H1 (cell line): Measurements from ENCODE around the gene PCGF6. TPM values are rescaled to one million over a fixed set of nuclear protein-coding genes. Genes with fewer than 3 reads are reported as not detected.

Source experiments
- CTCF ChIA-PET: fragments of 300-600 bp; sonication (Branson Sonifier 250); formaldehyde crosslinking; loops from one replicate; lab custom pipeline; 2021; ENCODE audit not compliant: partially characterized antibody; lab: Charles Lee
- POLR2A ChIA-PET: fragments of 300-600 bp; sonication (Branson Sonifier 250); formaldehyde crosslinking; loops from one replicate; lab custom pipeline; 2021; ENCODE audit warnings: inconsistent platforms; ENCODE audit not compliant: partially characterized antibody; lab: Charles Lee
- DNase-seq, 2 experiments: peaks; one replicate each; pipeline versions ENCODE4 v3.0.0 to v3.0.0-alpha.2; 2010 to 2022; ENCODE audit warnings: low spot score in 2 of 2, low read depth in 1 of 2, mixed read lengths in 1 of 2
- FAIRE-seq: peaks from 2 replicates; lab custom pipeline; 2011; peaks lifted over from hg19 to GRCh38; lab: Jason Lieb, UNC
- H2AFZ ChIP-seq: 2 replicates; pipeline ENCODE4 v1.8.1; 2012; ENCODE audit warnings: low read length, inconsistent platforms
- H2AK5ac ChIP-seq: 2 replicates; pipeline ENCODE4 v1.6.1; 2013; ENCODE audit warnings: low read depth, low read length
- H2BK120ac ChIP-seq: replicated peaks from 2 replicates; pipeline ENCODE3; 2013; ENCODE audit warnings: low read depth, low read length, inconsistent platforms
- H2BK12ac ChIP-seq: 2 replicates; pipeline ENCODE4 v1.6.1; 2013; ENCODE audit warnings: low read depth, low read length
- H2BK15ac ChIP-seq: 2 replicates; pipeline ENCODE4 v1.6.1; 2013; ENCODE audit warnings: low read length
- H2BK20ac ChIP-seq: 2 replicates; pipeline ENCODE4 v1.6.1; 2013; ENCODE audit warnings: low read length
- H2BK5ac ChIP-seq: 2 replicates; pipeline ENCODE4 v1.6.1; 2013; ENCODE audit warnings: low read depth, low read length
- H3K14ac ChIP-seq: 2 replicates; pipeline ENCODE4 v1.6.1; 2013; ENCODE audit warnings: inconsistent platforms; ENCODE audit not compliant: insufficient read length
- H3K18ac ChIP-seq: 2 replicates; pipeline ENCODE4 v1.6.1; 2013; ENCODE audit warnings: low read length; ENCODE audit errors: extremely low read depth
- H3K23ac ChIP-seq: 2 replicates; pipeline ENCODE4 v1.6.1; 2013; ENCODE audit warnings: inconsistent platforms; ENCODE audit not compliant: insufficient read length
- H3K23me2 ChIP-seq: 2 replicates; pipeline ENCODE4 v1.6.1; 2013; ENCODE audit warnings: low read depth, low read length
- H3K27ac ChIP-seq: 2 replicates; pipeline ENCODE4 v1.6.1; 2011; ENCODE audit warnings: low read depth, low read length, inconsistent platforms
- H3K27me3 ChIP-seq, 4 experiments: replicated peaks in 1 of 4; 1 replicate in 1 of 4; 2 replicates in 3 of 4; pipeline versions ENCODE4 v1.6.1 to v1.8.1; 2011 to 2013; ENCODE audit warnings: low read length in 3 of 4, mild to moderate bottlenecking in 3 of 4, inconsistent platforms in 2 of 4, mixed read lengths in 2 of 4, moderate library complexity in 1 of 4; ENCODE audit not compliant: control insufficient read depth in 3 of 4, insufficient read depth in 3 of 4; ENCODE audit errors: extremely low read depth in 1 of 4
- H3K36me3 ChIP-seq, 4 experiments: 2 replicates each; pipeline versions ENCODE4 v1.6.1 to v1.8.1; 2011 to 2013; ENCODE audit warnings: mild to moderate bottlenecking in 4 of 4, low read length in 3 of 4, moderate library complexity in 2 of 4, control low read depth in 1 of 4, inconsistent platforms in 1 of 4; ENCODE audit not compliant: insufficient read depth in 4 of 4, control insufficient read depth in 2 of 4
- H3K4ac ChIP-seq: replicated peaks from 2 replicates; pipeline ENCODE3; 2013; ENCODE audit warnings: low read length, low read depth, mixed read lengths, inconsistent platforms; ENCODE audit not compliant: insufficient read length
- H3K4me1 ChIP-seq, 4 experiments: replicated peaks in 1 of 4; 1 replicate in 1 of 4; 2 replicates in 3 of 4; pipeline versions ENCODE4 v1.6.1 to v1.8.1; 2011 to 2013; ENCODE audit warnings: low read length in 3 of 4, inconsistent platforms in 2 of 4, mixed read lengths in 1 of 4; ENCODE audit not compliant: insufficient read depth in 4 of 4, control insufficient read depth in 3 of 4
- H3K4me2 ChIP-seq, 2 experiments: 2 replicates each; pipeline versions ENCODE4 v1.6.1 to v1.8.1; 2011 to 2013; ENCODE audit warnings: low read depth in 2 of 2, low read length in 2 of 2, control low read depth in 1 of 2, inconsistent platforms in 1 of 2, mild to moderate bottlenecking in 1 of 2; ENCODE audit not compliant: insufficient read depth in 1 of 2
- H3K4me3 ChIP-seq, 4 experiments: fragments of 200-600, 300-600 bp in 1 of 4; sonication (generic), shearing (Covaris generic), sonication (Bioruptor Twin) in 1 of 4; 2 replicates each; pipeline versions ENCODE4 v1.5.1 to v1.8.1; 2011 to 2016; ENCODE audit warnings: low read length in 4 of 4, low read depth in 3 of 4, control low read depth in 2 of 4, inconsistent platforms in 2 of 4, mild to moderate bottlenecking in 2 of 4, mixed read lengths in 1 of 4, moderate library complexity in 1 of 4; ENCODE audit not compliant: insufficient read depth in 2 of 4; ENCODE audit errors: extremely low read depth in 1 of 4
- H3K56ac ChIP-seq: replicated peaks from 2 replicates; pipeline ENCODE3; 2013; ENCODE audit warnings: low read depth, mild to moderate bottlenecking, mixed read lengths, low read length, inconsistent platforms; ENCODE audit not compliant: insufficient read length
- H3K79me1 ChIP-seq: 2 replicates; pipeline ENCODE4 v1.6.1; 2013; ENCODE audit warnings: low read depth, low read length, control low read depth
- H3K79me2 ChIP-seq, 2 experiments: 2 replicates each; pipeline versions ENCODE4 v1.6.1 to v1.8.1; 2012 to 2013; ENCODE audit warnings: low read length in 2 of 2, mild to moderate bottlenecking in 2 of 2, inconsistent platforms in 1 of 2; ENCODE audit not compliant: insufficient read depth in 2 of 2, control insufficient read depth in 1 of 2
- H3K9ac ChIP-seq, 4 experiments: replicated peaks in 1 of 4; 1 replicate in 1 of 4; 2 replicates in 3 of 4; pipeline versions ENCODE4 v1.6.1 to v1.8.1; 2011 to 2013; ENCODE audit warnings: low read depth in 3 of 4, low read length in 3 of 4, control low read depth in 2 of 4, mild to moderate bottlenecking in 2 of 4, moderate library complexity in 2 of 4, inconsistent platforms in 1 of 4; ENCODE audit errors: extremely low read depth in 1 of 4
- H3K9me3 ChIP-seq, 2 experiments: 2 replicates each; pipeline versions ENCODE4 v1.6.1 to v1.8.1; 2012 to 2013; ENCODE audit warnings: mild to moderate bottlenecking in 2 of 2, moderate library complexity in 2 of 2, control low read depth in 1 of 2, inconsistent platforms in 1 of 2, low read depth in 1 of 2, low read length in 1 of 2, mixed read lengths in 1 of 2; ENCODE audit not compliant: insufficient read depth in 2 of 2
- H4K20me1 ChIP-seq, 2 experiments: replicated peaks in 1 of 2; 2 replicates each; pipeline versions ENCODE3 to v1.8.1; 2011 to 2013; ENCODE audit warnings: inconsistent platforms in 2 of 2, low read length in 2 of 2, mild to moderate bottlenecking in 1 of 2; ENCODE audit not compliant: insufficient read depth in 2 of 2, control insufficient read depth in 1 of 2
- H4K5ac ChIP-seq: 2 replicates; pipeline ENCODE4 v1.6.1; 2013; ENCODE audit warnings: low read length, low read depth, mixed read lengths, inconsistent platforms; ENCODE audit not compliant: insufficient read length
- H4K8ac ChIP-seq: 2 replicates; pipeline ENCODE4 v1.8.0; 2013; ENCODE audit warnings: mild to moderate bottlenecking, moderate library complexity, low read length, inconsistent platforms; ENCODE audit not compliant: insufficient read depth; ENCODE audit errors: extremely low read depth
- H4K91ac ChIP-seq: replicated peaks from 2 replicates; pipeline ENCODE3; 2013; ENCODE audit warnings: low read length, mixed read lengths, inconsistent platforms; ENCODE audit not compliant: insufficient read length
- ATF3 ChIP-seq: IDR thresholded peaks from 2 replicates; pipeline ENCODE4 v1.6.1; 2011; ENCODE audit warnings: low read depth, mild to moderate bottlenecking, low read length; ENCODE audit not compliant: insufficient read depth
- CBX5 ChIP-seq: fragments of 300-800, 300-1000 bp; sonication (generic); IDR thresholded peaks from 2 replicates; pipeline ENCODE4 v1.7.1; 2016; ENCODE audit warnings: antibody characterized with exemption, low read length, low read depth
- HDAC2 ChIP-seq, 2 experiments: fragments of 300-600 bp in 1 of 2; sonication (generic) in 1 of 2; IDR thresholded peaks; 2 replicates each; pipeline ENCODE4 v1.6.1; 2011 to 2012; ENCODE audit warnings: low read depth in 2 of 2, low read length in 2 of 2, mild to moderate bottlenecking in 2 of 2, moderate library complexity in 2 of 2, borderline replicate concordance in 1 of 2, inconsistent platforms in 1 of 2
- MAX ChIP-seq: IDR thresholded peaks from 2 replicates; pipeline ENCODE4 v1.6.1; 2012; ENCODE audit warnings: inconsistent platforms
- SP2 ChIP-seq: IDR thresholded peaks from 2 replicates; pipeline ENCODE4 v1.6.1; 2012; ENCODE audit warnings: mild to moderate bottlenecking, low read length, inconsistent platforms
- WGBS, 2 experiments: shearing (Covaris generic) in 1 of 2; methylation state at CpG; one replicate each; pipeline versions ENCODE4 v1.1.6 to v1.1.7; 2013 to 2015; ENCODE audit warnings: low lambda C conversion rate in 2 of 2, mixed read lengths in 2 of 2, inconsistent platforms in 1 of 2, low coverage in 1 of 2, missing lambda C conversion rate in 1 of 2; ENCODE audit not compliant: insufficient replicate concordance in 2 of 2, insufficient coverage in 1 of 2, insufficient read length in 1 of 2; ENCODE audit errors: extremely low coverage in 1 of 2, missing lambda C conversion rate in 1 of 2; 5-methylcytosine and 5-hydroxymethylcytosine counted together
- polyA plus RNA-seq, 7 experiments: library from polyadenylated mRNA; depleted of rRNA in 3 of 7; stranded (reverse) in 5 of 7; unstranded in 2 of 7; fragments of >200 nt in 5 of 7; fragments of 200-250 nt in 2 of 7; gene quantifications; 1 replicate in 5 of 7; 2 replicates in 1 of 7; 4 replicates in 1 of 7; pipeline versions ENCODE4 v1.2.1 to v1.2.3, GENCODE V29; 2011 to 2013; ENCODE audit warnings: missing spikeins in 2 of 7, mixed read lengths in 2 of 7
- total RNA-seq: library from RNA; stranded (reverse); fragmentation: NEBNext Ultra II Directional; extraction: Animal tissue kit (Norgen Biotek cat#: 25700); gene quantifications from 2 replicates; pipeline ENCODE4 v1.2.1, GENCODE V29; 2021
- TF ChIP-seq, protein P1 (sequence below): IDR thresholded peaks from 2 replicates; pipeline ENCODE4 v1.6.1; 2012; ENCODE audit warnings: inconsistent platforms

The PCGF6 gene
- total and polyA plus RNA-seq, 2 of the 8 experiments (the other 6 are each of a cell fraction or from before 2014, with no cell fraction given) = 6.9 to 18.6 TPM

GRCh38 chr10:103256613-103257012, 94.3 kb downstream of the PCGF6 start:
- Histone ChIP-seq H3K27ac (no peak overlapping the region), H3K79me2 (no peaks in the 10 kb centered on the region), H3K9me3 (peaks cover 7 to 14% of the 10 kb centered on the region in 2 experiments; a peak in 3 of 4 replicates), H3K56ac (no peak overlapping the region), H4K5ac (no peak overlapping the region), H3K18ac (no peak overlapping the region), H3K9ac (no peak overlapping the region), H3K4me3 (no peak overlapping the region), H3K23ac (no peak overlapping the region), H4K20me1 (no peaks in the 10 kb centered on the region), H2BK15ac (no peak overlapping the region), H2BK120ac (no peak overlapping the region), H3K27me3 (no peaks in the 10 kb centered on the region; a peak in 1 of 7 replicates), H4K8ac (no peak overlapping the region), H2AFZ (no peak overlapping the region), H3K4me2 (no peak overlapping the region), H3K36me3 (no peaks in the 10 kb centered on the region), H3K23me2 (no peaks in the 10 kb centered on the region), H3K4me1 (no peaks in the 10 kb centered on the region), H4K91ac (no peak overlapping the region), H3K79me1 (no peaks in the 10 kb centered on the region), H3K4ac (no peak overlapping the region), H2BK5ac (no peak overlapping the region), H2AK5ac (no peak overlapping the region), H2BK20ac (no peak overlapping the region), H3K14ac (no peak overlapping the region), H2BK12ac (no peak overlapping the region)
- TF ChIP-seq, protein P1, sequence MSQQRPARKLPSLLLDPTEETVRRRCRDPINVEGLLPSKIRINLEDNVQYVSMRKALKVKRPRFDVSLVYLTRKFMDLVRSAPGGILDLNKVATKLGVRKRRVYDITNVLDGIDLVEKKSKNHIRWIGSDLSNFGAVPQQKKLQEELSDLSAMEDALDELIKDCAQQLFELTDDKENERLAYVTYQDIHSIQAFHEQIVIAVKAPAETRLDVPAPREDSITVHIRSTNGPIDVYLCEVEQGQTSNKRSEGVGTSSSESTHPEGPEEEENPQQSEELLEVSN = no peak
- TF ChIP-seq SP2 (no peak), MAX (no peak), CBX5 (no peak), HDAC2 (IDR thresholded peaks at IDR 0.05; ENCODE audit: borderline replicate concordance in 1 of 2, low read depth in 2 of 2, low read length in 2 of 2) (no peak), ATF3 (no peak)
- no peak for FAIRE-seq
- POLR2A ChIA-PET = no interaction called here
- 100% methylated on average over 1 of the region's 1 CpG; no CpG with 5 or more reads in 1 of the 2 experiments for WGBS, 2 experiments
- CTCF ChIA-PET = interaction anchor here (1.3 kb wide), 1 partner anchor 12 kb away, joined by 4 read pairs; no protein-coding TSS in a partner anchor
- DNase-seq = no peak
